Renal cortical epithelial cell (primary cell): ENCODE data around the gene MRPS10. TPM values are rescaled to one million over a fixed set of nuclear protein-coding genes. Genes with fewer than 3 reads are reported as not detected.
"Not testable (repeated sequence)": the region's sequence is repeated elsewhere in the genome, so short reads cannot be mapped to it uniquely, and the experiment has no call there.

ENCODE experiments used
- DNase-seq: peaks from one replicate; pipeline ENCODE4 v3.0.0-alpha.2; 2011; ENCODE audit warnings: low read depth
- total RNA-seq: library from RNA; depleted of rRNA; stranded (reverse); fragments of >200 nt; gene quantifications from 2 replicates; pipeline ENCODE4 v1.2.3, GENCODE V29; 2014

MRPS10 gene
- total RNA-seq, 1 donor from 2014 or later = 56.6 TPM

DNA sequence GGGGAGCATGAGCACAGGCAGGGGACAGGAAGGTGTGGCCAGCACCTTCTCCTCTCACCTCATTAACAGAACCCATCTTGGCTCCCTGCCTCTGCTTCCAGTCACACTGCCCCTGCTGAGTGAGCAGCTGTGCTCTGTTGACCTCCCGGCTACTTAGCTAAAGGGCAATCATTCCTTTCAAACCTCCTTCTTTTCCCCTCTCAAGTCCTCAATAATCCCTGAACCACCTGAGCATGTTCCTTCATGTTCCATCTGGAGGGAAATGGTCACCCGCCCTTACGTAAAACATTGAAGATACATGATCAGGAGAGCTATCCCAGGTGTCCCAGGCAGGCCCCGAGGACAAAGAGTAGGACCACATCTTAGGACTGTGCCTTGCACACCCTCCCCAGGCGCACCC lies 21.7 kb upstream of the MRPS10 start:
- peak; percentile 40 for DNase-seq

DNA sequence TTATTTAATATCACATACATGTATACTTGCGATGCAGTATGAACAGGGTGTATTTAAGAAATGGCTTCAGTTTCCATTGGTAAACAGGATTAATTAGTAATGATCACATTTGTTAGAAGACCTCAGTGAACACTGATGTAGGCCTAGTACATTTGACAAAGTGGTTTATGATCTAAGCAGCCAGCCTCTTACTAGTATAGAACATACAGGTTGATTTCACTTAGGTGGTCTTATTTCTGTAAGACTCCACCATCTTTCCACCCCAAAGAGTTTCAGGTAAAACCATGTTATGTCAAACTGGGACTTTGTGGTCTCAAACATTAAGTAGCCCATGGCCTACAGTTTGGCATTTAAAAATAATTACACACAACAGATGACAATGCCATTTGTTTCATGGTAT lies 20.2 kb upstream of the MRPS10 start:
- no peak for DNase-seq

DNA sequence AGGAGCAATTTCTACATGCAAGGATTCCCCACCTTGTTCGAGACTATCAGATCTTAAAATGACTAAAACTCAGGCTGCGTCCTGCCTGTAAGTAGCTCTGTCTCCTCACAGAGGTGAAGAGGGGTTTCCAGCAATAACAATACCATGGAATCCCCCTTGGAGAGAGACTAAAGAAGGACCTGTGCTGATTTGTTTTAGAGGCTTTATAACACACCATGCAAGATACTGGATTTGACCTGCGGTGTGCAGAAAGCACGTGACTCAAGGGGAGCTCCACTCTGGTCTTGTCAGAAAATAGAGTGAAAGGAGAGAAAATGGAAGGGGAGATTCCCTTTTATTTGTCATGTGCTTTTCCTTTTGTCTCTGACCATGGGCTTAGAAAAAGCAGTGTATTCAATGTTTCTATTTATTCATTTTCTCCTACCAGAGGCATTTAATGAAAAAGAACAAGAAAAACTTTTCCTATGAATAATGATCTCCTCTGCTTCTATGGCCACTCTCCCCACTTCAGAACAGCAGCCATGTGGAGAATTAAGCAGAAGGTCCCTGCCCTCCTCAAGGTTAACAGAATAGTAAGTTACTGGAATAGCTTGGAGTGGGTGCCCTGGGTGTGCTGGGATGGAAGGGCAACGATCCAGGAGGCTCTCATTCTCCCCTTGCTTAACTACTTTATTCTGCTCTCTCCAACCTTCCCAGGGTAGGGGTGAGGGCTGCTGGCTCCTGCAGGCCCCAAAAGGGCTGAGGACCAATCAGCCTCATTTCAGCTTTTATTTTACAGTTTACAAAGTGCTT lies 19.2 kb upstream of the MRPS10 start:
- DNase-seq = no peak

DNA sequence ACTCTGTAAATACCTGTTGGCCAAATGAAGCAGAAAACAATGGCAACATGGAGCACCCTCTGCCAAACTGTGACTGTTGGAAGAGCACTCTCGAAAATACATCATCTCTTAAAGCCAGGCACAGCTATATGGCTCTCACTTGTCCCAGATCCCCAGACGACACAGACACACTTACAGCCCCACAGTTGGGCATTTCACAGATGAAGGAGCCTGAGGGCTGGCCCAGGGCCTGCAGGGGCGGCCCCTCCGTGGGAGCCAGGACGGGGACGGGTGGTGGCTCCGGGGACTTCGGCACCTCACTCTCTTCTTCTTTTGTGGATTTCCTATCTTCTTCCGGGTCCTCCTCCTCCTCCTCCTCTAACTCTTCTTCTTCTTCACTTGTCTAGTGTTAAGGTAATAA lies 18.4 kb upstream of the MRPS10 start:
- DNase-seq = no peak

DNA sequence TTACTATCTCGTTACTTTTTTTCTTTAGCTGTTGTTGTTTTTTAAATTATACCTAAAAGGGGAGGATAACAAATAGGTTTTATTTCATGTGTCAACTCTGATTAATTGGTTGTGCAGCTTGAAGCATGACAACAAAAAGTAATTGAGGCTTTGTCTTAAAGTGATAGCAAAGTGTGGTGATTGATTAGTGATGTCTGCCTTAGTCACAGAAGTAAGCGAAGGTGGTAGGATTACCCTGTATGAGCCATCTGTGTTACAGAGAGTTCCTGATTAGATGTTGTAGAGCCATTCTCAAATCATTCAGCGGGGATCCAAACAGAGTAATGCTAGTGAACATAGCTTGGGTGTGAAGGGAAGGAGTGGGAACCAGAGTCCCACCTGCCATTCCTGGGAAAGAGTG lies 14.4 kb upstream of the MRPS10 start:
- DNase-seq = no peak

DNA sequence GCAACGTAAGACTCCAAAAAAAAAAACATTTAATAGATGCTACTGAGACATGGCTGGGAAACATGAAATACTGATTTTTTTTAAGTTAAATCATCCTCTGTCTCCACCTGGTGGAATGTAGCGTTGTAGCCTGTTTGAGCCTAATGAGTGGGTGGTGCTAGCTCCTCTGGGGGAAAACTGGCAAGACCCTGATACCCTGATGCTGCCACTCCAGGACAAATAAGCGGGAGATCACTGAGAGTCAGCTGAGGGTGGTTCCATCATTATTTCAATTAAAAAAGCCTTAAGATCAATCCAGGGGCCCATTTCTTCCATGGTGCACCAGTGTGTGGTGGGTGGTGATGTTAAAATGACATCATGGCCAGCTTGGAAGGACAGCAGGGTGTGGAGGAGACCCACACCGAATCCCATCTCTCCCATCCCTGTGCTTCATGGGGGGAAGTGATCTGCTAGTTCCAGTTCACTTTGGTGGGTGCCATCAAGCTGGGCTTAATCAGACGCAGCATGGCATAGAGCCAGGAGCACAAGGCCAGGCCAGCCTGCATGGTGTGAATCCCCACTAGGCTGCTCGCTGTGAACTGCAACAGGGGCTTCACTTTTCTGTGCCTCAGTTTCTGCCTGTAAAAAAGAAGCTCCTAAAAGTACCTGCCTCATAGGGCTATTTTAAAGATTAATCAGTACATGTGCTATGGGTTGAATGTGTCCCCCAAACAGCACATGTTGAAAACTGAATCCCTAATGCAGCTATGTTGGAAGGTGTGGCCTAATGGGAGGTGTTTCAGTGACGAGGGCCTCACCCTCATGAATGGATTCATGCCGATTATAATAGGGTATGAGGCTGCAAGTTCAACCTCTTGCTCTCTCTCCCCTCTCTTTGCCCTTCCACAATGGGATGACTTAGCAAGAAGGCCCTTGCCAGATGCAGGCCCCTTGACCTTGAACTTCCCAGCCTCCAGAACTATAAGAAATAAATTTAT lies 13.0 kb upstream of the MRPS10 start:
- DNase-seq = peak; percentile 43

DNA sequence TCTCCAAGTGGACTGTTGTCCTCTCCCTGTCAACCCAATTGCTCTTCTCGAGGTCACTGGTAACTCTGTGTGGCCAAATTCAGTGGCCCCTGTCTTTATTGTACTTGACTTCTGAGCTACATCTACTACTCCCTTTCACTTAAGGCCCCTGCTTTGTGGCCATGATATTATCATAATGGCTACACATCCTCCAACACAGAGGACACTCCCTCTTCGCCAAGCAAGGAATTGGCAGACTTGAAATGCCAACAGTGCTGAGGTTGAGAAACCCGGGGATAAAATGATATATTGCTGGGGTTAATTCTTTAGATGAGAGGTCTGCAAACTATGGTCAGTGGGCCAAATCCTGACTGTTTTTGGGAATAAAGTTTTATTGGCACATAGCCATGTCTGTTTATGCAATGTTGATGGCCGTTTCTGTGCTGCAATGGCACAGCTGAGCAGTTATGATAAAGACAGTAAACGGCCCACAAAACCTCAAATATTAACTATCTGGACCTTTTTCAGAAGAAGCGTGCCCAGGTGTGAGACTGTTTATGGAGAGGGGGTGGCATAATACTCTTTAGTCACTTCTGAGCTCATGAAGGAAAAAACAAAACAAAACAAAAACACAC lies 12.0 kb upstream of the MRPS10 start:
- DNase-seq = peak; percentile 26

DNA sequence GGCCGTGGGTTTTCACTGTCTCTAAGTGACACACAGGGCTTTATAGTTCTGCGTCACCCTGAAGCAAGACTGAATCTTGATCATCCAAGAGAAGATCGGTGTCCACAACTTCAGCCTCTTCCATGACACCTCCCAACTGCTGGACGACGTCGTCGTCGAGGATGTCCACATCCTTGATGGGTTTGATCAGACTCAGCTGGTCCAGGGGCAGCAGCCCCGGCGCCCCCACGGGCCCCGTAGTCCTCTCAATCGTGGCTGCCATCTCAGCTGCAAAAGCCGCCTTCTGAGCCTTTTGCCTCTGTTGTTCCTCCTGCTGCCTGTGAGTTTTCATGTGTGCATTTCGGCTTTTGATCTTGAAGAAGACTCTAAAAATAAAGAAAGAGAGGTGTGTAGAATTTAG lies 10.6 kb upstream of the MRPS10 start:
- no peak for DNase-seq

DNA sequence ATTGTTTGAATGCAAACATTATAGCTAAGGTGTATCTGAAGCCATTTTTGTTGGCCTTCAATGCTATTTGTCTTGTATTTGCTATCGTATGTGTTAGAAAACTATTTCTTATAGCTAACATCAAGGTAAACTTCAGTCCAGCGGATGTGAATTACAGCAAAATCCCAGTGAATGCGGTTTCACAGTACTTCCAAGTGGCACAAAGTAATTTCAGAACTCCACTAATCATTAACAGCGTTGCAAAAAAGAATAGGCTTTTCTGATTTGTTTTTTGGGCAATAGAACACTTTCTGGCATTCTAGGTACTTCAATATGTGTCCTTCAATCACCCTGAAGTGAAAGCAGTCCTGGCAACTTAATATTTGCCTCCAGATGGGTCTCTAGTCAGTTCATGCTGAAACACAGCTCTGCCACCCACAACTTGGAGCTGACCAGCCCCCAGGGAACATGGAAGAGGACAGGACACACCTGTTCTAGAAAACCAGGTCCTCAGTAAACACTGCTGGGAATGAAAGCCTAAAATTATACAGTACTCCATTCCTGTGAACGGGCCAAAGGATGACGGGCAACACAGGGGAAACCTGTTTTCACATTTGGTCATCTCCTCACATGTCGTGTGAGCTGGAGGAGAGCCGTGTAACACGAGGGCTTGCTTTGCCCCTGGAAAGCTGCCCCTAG lies 9.7 kb upstream of the MRPS10 start:
- DNase-seq = peak; percentile 89

DNA sequence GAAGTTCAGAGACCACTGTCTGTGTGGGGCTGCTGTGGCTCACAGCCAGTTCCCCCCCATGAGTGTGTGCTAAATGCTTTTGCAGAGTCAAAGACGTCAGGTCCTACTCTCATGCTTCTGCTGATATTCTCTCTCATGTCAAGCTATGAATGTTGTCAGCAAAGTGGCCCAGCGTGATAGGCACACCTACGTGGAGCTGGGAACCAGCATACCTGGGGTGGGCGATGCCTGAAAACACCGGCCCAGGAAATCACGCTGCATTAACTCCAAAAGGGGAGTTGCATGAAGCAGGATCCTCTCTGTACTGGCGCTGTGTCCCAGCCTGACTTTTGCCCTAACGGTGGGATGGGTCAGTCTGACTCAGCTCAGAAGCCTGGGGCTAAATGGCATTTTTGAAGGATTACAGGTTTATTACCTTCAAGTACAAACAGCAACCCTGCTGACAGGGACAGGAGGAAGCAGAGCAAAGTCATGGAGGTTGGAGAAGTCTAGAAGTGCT lies 9.0 kb upstream of the MRPS10 start:
- peak; percentile 98 for DNase-seq

DNA sequence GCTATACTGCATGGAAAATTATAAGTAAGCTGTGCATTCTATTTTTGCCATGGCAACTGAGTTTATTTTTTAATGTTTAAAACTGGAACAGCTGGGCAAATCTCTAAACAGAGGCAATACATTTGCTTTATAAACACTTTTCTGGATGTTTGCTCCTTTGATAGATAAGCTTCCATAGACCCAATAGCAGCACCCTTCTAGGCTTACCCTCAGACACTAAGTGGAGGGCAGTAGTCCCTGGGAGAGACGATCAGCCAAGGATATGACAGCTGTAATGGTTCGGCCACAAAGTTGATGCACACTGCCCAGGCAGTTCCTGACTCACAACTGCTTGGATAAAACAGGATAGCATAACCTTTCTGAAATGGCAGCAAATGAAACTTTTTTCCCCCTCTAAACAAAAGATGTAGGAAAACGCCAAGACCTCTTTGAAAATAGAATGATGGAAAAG lies 8.5 kb upstream of the MRPS10 start:
- peak; percentile 73 for DNase-seq

DNA sequence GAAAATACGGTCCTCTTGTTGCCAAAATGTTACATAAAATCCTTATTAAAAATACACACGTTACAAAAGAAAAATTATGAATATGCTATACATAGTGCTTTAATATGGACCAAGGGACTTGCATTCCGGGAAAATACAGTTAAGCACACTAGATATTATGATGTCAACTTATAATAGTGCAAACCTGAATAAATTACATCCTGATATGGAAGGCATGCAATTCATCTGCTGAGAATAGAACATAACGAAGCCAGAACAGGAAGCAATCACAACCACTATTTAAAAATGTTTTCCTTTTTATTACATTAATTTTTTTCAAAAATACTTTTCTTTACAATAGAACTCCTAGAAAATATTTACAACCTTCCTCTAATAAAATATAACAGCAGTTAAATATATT lies 7.8 kb upstream of the MRPS10 start:
- no peak for DNase-seq

DNA sequence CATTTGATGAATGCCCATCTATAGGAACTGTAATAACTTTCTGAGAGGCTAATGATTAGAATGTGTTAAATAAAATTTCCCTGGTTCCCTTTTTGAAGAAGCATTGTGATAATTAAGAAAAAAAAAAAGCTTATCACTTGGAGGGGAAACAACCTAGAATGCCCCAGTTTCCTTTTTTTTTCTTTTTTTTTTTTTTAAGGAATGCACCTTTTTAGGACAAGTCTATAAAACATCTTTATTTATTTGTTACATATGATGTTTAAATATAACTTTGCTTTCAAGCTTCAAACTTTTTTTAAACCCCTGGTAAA lies 7.3 kb upstream of the MRPS10 start:
- no peak for DNase-seq

DNA sequence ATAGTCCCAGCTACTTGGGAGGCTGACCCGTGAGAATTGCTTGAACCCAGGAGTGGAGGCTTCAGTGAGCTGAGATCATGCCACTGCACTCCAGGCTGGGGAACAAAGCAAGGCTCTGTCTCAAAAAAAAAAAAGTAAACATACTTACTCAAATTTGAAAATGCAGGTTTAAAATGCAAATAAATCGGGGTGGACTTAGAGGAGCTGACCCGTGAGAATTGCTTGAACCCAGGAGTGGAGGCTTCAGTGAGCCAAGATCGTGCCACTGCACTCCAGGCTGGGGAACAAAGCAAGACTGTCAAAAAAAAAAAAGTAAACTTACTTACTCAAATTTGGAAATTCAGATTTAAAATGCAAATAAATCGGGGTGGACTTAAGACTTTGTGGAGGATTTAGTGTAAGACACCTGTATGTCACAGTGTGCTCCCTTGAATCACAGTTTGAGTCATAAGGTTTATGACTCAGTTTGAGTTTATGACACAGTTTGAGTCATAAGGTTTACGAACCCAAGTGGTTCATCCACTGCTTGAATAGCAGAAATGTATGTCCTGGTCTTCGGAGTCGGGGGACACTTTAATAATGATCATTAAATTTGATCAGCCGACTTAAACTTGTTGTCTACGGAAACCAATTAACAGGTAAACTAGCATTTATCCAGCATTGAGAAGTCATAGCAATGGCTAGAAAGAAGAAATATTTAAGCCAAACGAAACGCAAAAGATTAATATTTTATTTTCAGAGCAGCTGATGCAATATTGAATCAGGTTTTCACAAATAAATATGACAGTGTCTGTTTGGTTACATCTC lies 6.8 kb upstream of the MRPS10 start:
- DNase-seq = peak; percentile 98

DNA sequence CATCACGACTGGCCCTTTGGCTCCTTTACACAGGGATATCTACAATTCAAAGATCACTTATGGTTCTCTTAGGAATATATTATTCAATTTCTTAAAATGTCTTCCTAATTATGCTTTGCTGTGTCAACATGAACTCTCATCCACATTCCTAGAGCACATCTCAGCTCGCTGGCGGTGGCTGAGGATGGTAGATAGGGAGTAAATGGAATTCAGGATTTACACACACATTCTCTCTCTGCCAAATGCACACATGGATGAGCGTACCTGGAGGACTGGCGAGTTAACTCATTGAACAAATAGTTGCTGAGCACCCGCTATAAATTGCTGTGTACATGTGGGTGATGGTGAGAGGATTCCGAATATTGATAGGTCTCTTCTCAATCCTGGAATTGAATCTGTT lies 4.8 kb upstream of the MRPS10 start:
- no peak for DNase-seq

DNA sequence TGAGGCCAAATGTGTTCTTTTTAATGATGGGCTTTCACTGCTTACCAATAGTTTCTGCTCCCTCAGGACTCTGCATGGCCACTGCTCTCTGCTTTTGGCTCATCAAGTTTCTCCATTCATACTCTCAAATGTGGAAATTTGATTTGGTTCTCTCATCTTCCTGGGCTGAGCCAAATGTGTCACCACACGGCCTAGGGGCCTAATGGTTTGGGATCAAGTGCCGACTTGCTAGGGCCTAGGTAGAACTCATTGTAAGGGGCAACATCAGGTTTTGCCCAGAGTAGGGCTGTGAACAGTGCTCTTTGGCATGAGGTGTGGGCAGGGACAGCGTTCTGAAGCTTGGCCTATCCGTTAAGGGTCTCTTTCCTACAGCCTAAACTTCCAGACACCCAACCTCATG lies 3.9 kb upstream of the MRPS10 start:
- DNase-seq = no peak

DNA sequence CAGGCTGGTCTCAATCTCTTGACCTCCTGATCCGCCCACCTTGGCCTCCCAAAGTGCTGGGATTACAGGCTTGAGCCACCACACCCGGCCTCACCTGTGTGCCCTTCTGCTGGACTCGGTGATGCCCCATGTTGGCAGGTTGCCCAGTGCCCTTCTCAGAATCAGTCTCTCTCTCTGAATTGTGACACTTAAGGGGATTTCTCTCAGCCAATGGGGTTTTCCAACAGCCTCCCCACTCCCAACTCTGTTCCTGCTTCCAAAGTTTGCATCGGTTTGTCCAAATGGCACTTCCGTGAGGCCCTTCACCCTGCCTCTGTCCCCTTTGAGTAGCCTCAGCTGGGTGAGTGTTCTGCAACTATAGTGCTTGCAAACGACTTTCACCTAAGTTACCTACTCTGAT lies 3.1 kb upstream of the MRPS10 start:
- no peak for DNase-seq

DNA sequence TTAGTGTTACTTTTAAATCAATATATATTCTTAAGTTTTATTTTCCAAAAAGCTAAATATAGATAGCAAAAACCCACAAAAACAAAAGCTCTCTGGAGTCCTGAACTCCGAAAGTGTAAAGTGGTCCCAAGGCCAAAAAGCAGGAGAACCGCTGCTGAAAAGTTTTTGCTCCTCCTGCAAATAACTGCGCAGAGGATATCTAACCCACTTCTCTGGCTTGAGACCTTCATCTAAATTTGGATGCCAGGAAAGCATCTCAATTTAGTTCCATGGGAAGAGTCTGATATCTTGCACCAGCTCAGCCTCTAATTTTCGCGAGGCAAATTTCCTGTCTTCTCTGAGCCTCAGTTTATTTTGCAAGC lies 523 bp downstream of the MRPS10 start:
- DNase-seq = no peak

DNA sequence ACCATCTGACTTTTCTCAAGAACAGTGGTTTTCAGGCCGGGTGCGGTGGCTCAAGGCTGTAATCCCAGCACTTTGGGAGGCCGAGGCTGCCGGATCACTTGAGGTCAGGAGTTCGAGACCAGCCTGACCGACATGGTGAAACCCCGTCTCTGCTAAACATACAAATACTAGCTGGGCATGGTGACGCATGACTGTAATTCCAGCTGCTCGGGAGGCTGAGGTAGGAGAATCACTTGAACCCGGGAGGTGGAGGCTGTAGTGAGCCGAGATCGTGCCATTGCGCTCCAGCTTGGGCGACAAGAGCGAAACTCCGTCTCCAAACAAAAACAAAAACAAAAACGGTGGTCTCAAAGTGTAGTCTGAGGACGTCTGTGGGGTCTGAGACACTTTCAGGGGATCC lies 1.2 kb downstream of the MRPS10 start:
- DNase-seq = not testable (repeated sequence)

DNA sequence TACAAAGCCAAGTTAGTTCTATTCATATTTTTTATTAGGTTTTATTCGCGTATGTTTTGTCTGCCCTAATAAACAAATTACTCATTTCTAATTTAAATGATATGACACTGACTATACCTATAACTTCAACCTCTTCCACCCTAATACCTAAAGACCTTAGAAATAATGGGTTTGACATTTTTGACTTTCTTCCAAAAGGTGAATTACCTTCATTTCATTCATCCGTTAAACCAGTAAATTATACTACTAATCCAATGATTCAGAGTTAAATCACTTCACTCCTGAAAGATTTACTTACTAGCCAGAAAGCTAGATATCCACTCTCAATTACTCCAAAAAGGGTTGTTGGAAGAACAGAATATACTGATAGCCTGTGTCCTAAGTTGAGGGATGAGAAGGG lies 5.2 kb downstream of the MRPS10 start:
- peak; percentile 51 for DNase-seq

DNA sequence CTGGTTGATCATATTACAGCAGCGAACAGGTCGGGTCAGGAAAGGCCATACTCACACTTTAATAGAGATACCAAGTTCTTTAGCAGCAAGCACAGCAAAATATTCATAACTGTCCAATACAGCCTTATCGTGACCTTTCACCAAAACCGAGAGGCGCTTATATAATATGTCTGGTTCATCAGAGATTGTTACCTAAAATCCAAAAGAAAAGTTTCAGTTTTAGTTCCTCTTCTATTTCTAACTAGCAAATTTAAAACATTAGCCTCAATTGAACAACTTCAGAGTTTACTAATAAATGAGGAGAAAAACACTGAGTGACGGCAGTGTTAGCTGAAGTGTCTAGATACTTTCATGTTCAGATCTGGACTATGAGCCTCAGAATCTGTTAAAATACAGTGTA lies 5.9 kb downstream of the MRPS10 start:
- DNase-seq = no peak
